Pancreas (tissue), 10 donors: Measurements from ENCODE around the gene TBCE. TPM values are rescaled to one million over a fixed set of nuclear protein-coding genes. Genes with fewer than 3 reads are reported as not detected.
"Not testable (repeated sequence)": the region's sequence is repeated elsewhere in the genome, so short reads cannot be mapped to it uniquely, and the experiment has no call there.

Source experiments
- ATAC-seq, 4 donors: fragments of 200-7000 bp; cut with Tn5 transposase; one replicate each; pipeline versions ENCODE4 v1.8.0 to v1.9.1; 2020; ENCODE audit warnings: mild to moderate bottlenecking in 4 of 4, moderate library complexity in 4 of 4
- DNase-seq, 6 donors: peaks; one replicate each; pipeline ENCODE4 v3.0.0-alpha.2; 2020
- FAIRE-seq: peaks from 2 replicates; lab custom pipeline; 2012; peaks lifted over from hg19 to GRCh38; lab: Jason Lieb, UNC
- H3K27ac ChIP-seq, 4 donors: fragments of 200-600 bp; sonication (generic); 1 replicate in 3 of 4; 2 replicates in 1 of 4; pipeline versions ENCODE4 v1.5.0 to v1.8.0; 2020
- H3K27me3 ChIP-seq, 4 donors: fragments of 200-600 bp; one replicate each; pipeline ENCODE4 v1.8.0; 2021
- H3K36me3 ChIP-seq, 3 donors: fragments of 200-600 bp; sonication (generic) in 1 of 3; one replicate each; pipeline versions ENCODE4 v1.5.0 to v1.8.0; 2020 to 2021
- H3K4me1 ChIP-seq, 3 donors: fragments of 200-600 bp; one replicate each; pipeline ENCODE4 v1.8.0; 2021
- H3K4me3 ChIP-seq, 4 donors: fragments of 200-600 bp; sonication (generic) in 2 of 4; one replicate each; pipeline versions ENCODE4 v1.5.0 to v1.8.0; 2020 to 2021
- H3K9me3 ChIP-seq, 4 donors: fragments of 200-600 bp; one replicate each; pipeline ENCODE4 v1.8.0; 2021
- WGBS, 2 donors: extraction: QIAGEN DNeasy Blood & Tissue Kit; methylation state at CpG; one replicate each; pipeline ENCODE4 v1.1.7; 2013; 5-methylcytosine and 5-hydroxymethylcytosine counted together
- intact Hi-C, 3 donors: fragments of 100-400 bp; cut with DNase I; formaldehyde crosslinking; loops; one replicate each; pipeline versions ENCODE4 v1.11.1 to v1.14.2; 2022
- polyA plus RNA-seq, 2 donors: library from polyadenylated mRNA; stranded (reverse); fragments of 200-250 nt; gene quantifications; one replicate each; pipeline ENCODE4 v1.2.3, GENCODE V29; 2013
- total RNA-seq, 6 donors: library from RNA; stranded (reverse); fragmentation: NEBNext Ultra II Directional in 4 of 6; extraction: Animal tissue kit (Norgen Biotek cat#: 25700) in 4 of 6; gene quantifications; one replicate each; pipeline versions ENCODE4 v1.2.1 to v1.2.4, GENCODE V29; 2021 to 2023
- TF ChIP-seq, protein P1 (sequence below), 4 donors: fragments of 200-600 bp; sonication (generic) in 3 of 4; IDR thresholded peaks; one replicate each; pipeline versions ENCODE4 v1.5.0 to v1.8.0; 2021; ENCODE audit warnings: antibody characterized with exemption in 4 of 4
- donor health status: healthy with polysubstance abuse.
- donor health status: DM: no; HTN: no; CAD: no; lungs with moderate emphysema.
- donor health status: DM: no; HTN: no; CAD: no.
- donor health status: control.
- donor health status: control.
- donor health status: Bipolar disorder and iron deficiency.
- donor health status: DM: yes; HTN: yes; CAD: no.
- donor health status: DM: no; HTN: no; CAD: no.
- donor health status: DM: no; HTN: no; CAD: no.
- donor health status: DM: yes; HTN: yes; CAD: no.

Gene TBCE
- total and polyA plus RNA-seq, 8 donors: 6.9 to 18.8 (median 10.4) TPM

DNA sequence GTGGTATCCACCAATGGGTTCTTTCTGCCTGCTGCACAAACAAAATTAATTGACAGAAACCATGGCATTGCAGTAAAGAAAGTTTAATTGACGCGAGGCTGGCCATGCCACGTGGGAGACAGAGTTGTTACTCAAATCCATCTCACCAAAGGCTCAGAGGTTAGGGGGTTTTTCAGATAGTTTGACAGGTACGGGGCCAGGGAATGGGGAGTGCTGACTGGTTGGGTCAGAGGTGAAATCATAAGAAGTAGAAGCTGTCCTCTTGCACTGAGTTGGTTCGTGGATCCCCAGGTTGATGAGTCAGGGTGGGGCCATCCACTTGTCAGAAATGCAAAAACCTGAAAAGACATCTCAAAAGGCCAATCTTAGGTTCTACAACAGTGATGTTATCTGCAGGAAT is 941 bp upstream of the TBCE start:
- H3K27me3 ChIP-seq: no peaks in the 10 kb centered on the region
- TF ChIP-seq, protein P1, sequence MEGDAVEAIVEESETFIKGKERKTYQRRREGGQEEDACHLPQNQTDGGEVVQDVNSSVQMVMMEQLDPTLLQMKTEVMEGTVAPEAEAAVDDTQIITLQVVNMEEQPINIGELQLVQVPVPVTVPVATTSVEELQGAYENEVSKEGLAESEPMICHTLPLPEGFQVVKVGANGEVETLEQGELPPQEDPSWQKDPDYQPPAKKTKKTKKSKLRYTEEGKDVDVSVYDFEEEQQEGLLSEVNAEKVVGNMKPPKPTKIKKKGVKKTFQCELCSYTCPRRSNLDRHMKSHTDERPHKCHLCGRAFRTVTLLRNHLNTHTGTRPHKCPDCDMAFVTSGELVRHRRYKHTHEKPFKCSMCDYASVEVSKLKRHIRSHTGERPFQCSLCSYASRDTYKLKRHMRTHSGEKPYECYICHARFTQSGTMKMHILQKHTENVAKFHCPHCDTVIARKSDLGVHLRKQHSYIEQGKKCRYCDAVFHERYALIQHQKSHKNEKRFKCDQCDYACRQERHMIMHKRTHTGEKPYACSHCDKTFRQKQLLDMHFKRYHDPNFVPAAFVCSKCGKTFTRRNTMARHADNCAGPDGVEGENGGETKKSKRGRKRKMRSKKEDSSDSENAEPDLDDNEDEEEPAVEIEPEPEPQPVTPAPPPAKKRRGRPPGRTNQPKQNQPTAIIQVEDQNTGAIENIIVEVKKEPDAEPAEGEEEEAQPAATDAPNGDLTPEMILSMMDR (IDR thresholded peaks at IDR 0.05): no peak
- WGBS, 2 donors: 88 to 90% methylated on average over 5 of the region's 5 CpGs
- DNase-seq (no peak), FAIRE-seq (no peak), ATAC-seq (no peak)
- H3K4me1 ChIP-seq: peaks cover 0 to 6% (median 0%) of the 10 kb centered on the region in 3 donors
- no peaks in the 10 kb centered on the region for H3K9me3 ChIP-seq
- intact Hi-C loops: no loop called here
- no peak overlapping the region for H3K4me3 ChIP-seq
- no peaks in the 10 kb centered on the region for H3K36me3 ChIP-seq
- no peak overlapping the region for H3K27ac ChIP-seq

DNA sequence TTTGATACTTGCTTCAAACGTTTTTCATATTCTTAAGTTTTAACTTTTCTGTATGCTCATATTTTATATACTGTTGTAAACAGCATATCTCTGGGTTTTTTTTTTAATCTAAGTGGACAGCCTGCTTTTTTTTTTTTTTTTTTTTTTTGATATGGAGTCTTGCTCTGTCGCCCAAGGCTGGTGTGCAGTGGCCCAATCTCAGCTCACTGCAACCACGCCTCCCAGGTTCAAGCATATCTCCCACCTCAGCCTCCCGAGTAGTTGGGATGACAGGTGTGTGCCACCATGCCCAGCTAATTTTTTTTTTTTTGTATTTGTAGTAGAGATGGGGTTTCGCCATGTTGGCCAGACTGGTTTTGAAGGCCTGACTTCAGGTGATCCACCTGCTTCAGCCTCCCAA is 1.2 kb downstream of the TBCE start:
- DNase-seq (no peak), FAIRE-seq (no peak), ATAC-seq (no peak)
- H3K27me3 ChIP-seq: no peaks in the 10 kb centered on the region
- no peaks in the 10 kb centered on the region for H3K36me3 ChIP-seq
- peaks cover 0 to 6% (median 0%) of the 10 kb centered on the region in 3 donors for H3K4me1 ChIP-seq
- WGBS, 2 donors: 69 to 73% methylated on average over 5 of the region's 5 CpGs
- TF ChIP-seq, protein P1 (IDR thresholded peaks at IDR 0.05): no peak
- no peak overlapping the region for H3K27ac ChIP-seq
- H3K4me3 ChIP-seq: peak overlapping the region in 2 of 4 donors; percentile 64 to 74
- H3K9me3 ChIP-seq: no peaks in the 10 kb centered on the region
- intact Hi-C loops: no loop called here

DNA sequence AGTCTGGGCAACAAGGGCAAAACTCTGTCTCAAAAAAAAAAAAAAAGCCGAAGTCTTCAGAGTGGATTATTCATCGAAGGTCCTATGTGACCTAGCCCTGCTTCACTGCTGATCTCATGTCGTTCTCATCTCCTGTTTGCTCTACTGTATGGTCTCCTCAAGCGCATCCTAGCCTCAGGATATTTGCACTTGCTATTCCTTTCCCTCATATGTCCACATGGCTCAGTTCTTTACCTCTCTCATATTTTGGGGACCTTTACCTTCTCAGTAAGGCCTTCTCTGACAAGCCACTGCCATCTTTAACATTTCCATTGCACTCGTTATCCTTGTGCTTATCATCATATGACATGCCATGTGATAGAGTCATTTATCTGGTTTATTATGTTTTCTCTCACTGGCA is 2.6 kb downstream of the TBCE start:
- WGBS, 2 donors: 85 to 87% methylated on average over 5 of the region's 5 CpGs

DNA sequence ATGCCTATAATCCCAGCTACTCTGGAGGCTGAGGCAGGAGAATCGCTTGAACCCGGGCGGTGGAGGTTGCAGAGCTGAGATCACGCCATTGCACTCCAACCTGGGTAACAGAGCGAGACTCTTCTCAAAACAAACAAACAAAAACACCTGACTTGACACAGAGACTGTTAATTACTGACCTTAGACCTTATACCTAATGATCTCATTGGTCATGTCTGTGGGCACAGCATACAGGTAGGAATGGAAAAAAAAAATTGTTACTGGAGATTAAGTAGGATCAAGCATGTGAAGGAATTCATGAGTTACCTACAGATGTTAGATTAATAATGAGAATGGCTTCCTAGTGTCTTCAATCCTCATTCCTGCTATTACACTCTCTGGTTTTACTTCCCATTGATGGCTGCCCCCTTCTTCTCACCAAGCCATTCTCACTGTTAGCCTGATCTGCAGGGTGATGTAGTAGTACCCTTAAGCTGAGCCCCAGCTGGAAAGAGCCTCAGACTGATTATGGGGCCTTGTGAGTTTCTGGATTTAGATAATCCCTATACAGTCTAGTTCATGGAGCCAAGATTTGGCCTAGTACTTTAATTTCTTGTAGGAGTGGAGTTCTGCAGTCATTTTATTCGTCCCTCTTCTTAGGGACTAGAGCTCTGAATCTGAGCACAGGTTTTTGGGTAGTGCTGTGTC is 8.8 kb downstream of the TBCE start:
- no peak for FAIRE-seq

More for the DNA sequence above, 2.6 kb downstream of the TBCE start:
- Histone ChIP-seq H3K9me3 (no peaks in the 10 kb centered on the region), H3K27ac (no peak overlapping the region), H3K27me3 (no peaks in the 10 kb centered on the region), H3K4me1 (peaks cover 0 to 6% (median 0%) of the 10 kb centered on the region in 3 donors), H3K4me3 (no peak overlapping the region), H3K36me3 (no peaks in the 10 kb centered on the region)
- ATAC-seq: no peak
- intact Hi-C loops: no loop called here
- no peak for FAIRE-seq
- DNase-seq: no peak
- TF ChIP-seq, protein P1 (IDR thresholded peaks at IDR 0.05): no peak

DNA sequence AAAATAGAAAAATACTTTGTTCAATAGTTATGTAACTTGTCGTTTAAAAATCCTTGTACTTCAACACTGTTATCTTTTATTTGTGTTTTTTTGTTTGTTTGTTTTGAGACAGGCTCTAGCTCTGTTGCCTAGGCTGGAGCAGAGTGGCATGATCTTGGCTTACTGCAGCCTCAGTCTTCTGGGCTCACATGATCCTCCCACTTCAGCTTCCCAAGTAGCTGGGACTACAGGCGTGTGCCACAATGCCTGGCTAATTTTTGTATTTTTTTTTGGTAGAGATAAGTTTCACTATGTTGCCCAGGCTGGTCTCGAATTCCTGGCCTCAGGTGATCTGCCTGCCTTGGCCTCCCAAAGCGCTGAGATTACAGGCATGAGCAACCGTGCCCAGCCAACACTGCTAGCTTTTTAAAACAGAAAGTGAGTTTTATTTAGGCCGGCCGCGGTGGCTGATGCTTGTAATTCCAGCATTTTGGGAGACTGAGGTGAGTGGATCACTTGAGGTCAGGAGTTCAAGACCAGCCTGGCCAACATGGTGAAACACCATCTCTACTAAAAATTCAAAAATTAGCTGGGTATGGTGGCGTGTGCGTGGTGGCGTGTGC is 11.0 kb downstream of the TBCE start:
- intact Hi-C loops, DNase-seq, FAIRE-seq, H3K4me1 ChIP-seq, H3K27me3 ChIP-seq, H3K4me3 ChIP-seq, ATAC-seq, H3K27ac ChIP-seq, H3K9me3 ChIP-seq: not testable (repeated sequence)
- WGBS, 2 donors: 82 to 85% methylated on average over 11 of the region's 11 CpGs
- peaks cover 0 to 12% (median 3%) of the 10 kb centered on the region in 3 donors for H3K36me3 ChIP-seq

More for the DNA sequence above, 8.8 kb downstream of the TBCE start:
- peaks cover 0 to 8% (median 3%) of the 10 kb centered on the region in 3 donors for H3K36me3 ChIP-seq
- 95 to 96% methylated on average over 6 of the region's 6 CpGs for WGBS, 2 donors
- intact Hi-C loops: no loop called here
- no peak for DNase-seq
- H3K9me3 ChIP-seq: no peaks in the 10 kb centered on the region
- H3K4me3 ChIP-seq: no peak overlapping the region
- no peak for ATAC-seq
- H3K27me3 ChIP-seq: no peaks in the 10 kb centered on the region
- no peak overlapping the region for H3K27ac ChIP-seq
- H3K4me1 ChIP-seq: no peaks in the 10 kb centered on the region
- TF ChIP-seq, protein P1 (IDR thresholded peaks at IDR 0.05): no peak

DNA sequence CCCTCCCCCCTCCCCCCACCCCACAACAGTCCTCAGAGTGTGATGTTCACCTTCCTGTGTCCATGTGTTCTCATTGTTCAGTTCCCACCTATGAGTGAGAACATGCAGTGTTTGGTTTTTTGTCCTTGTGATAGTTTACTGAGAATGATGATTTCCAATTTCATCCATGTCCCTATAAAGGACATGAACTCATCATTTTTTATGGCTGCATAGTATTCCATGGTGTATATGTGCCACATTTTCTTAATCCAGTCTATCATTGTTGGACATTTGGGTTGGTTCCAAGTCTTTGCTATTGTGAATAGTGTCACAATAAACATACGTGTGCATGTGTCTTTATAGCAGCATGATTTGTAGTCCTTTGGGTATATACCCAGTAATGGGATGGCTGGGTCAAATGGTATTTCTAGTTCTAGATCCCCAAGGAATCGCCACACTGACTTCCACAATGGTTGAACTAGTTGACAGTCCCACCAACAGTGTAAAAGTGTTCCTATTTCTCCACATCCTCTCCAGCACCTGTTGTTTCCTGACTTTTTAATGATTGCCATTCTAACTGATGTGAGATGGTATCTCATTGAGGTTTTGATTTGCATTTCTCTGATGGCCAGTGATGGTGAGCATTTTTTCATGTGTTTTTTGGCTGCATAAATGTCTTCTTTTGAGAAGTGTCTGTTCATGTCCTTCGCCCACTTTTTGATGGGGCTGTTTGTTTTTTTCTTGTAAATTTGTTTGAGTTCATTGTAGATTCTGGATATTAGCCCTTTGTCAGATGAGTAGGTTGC is 14.9 kb downstream of the TBCE start:
- H3K9me3 ChIP-seq, H3K4me1 ChIP-seq, FAIRE-seq, H3K27ac ChIP-seq, H3K4me3 ChIP-seq, H3K27me3 ChIP-seq, intact Hi-C loops, ATAC-seq, DNase-seq: not testable (repeated sequence)
- no CpG with 5 or more reads among the region's 3 CpGs for WGBS, 2 donors
- H3K36me3 ChIP-seq: peaks cover 0 to 12% (median 3%) of the 10 kb centered on the region in 3 donors

DNA sequence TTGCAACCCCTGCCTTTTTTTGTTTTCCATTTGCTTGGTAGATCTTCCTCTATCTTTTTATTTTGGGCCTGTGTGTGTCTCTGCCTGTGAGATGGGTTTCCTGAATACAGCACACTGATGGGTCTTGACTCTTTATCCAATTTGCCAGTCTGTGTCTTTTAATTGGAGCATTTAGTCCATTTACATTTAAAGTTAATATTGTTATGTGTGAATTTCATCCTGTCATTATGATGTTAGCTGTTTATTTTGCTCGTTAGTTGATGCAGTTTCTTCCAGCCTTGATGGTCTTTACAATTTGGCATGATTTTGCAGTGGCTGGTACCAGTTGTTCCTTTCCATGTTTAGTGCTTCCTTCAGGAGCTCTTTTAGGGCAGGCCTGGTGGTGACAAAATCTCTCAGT is 18.4 kb downstream of the TBCE start:
- H3K4me1 ChIP-seq, FAIRE-seq, H3K9me3 ChIP-seq, H3K36me3 ChIP-seq, intact Hi-C loops, DNase-seq, H3K27ac ChIP-seq, H3K4me3 ChIP-seq, H3K27me3 ChIP-seq, ATAC-seq: not testable (repeated sequence)
- WGBS, 2 donors: 100% methylated on average over 1 of the region's 1 CpG
